GM21515 (cell line): Measurements from ENCODE around the gene ATXN7L1.
"Not testable (repeated sequence)": the region's sequence is repeated elsewhere in the genome, so short reads cannot be mapped to it uniquely, and the experiment has no call there.

Experiments
- ATAC-seq: cut with Tn5 transposase; IDR thresholded peaks from one replicate; pipeline ENCODE4 v1.9.1; 2021; ENCODE audit not compliant: unreplicated experiment

Gene ATXN7L1

GRCh38 chr7:105712877-105713276 lies 163.5 kb downstream of the ATXN7L1 start:
- no peak for ATAC-seq

GRCh38 chr7:105711726-105712402 lies 164.5 kb downstream of the ATXN7L1 start:
- no peak for ATAC-seq

GRCh38 chr7:105710720-105711119 lies 165.7 kb downstream of the ATXN7L1 start:
- not testable (repeated sequence) for ATAC-seq

GRCh38 chr7:105708763-105709080 lies 167.7 kb downstream of the ATXN7L1 start:
- ATAC-seq = no peak

- no peak for ATAC-seq
Observed at GRCh38 chr7:105707967-105708762, 168.2 kb downstream of the ATXN7L1 start.

- no peak for ATAC-seq
Observed at GRCh38 chr7:105707381-105707780, 169.0 kb downstream of the ATXN7L1 start.

- no peak for ATAC-seq
Observed at GRCh38 chr7:105705427-105705826, 171.0 kb downstream of the ATXN7L1 start.

GRCh38 chr7:105703207-105703930 lies 173.0 kb downstream of the ATXN7L1 start:
- ATAC-seq = no peak

- ATAC-seq = no peak
Observed at GRCh38 chr7:105699568-105700236, 176.7 kb downstream of the ATXN7L1 start.

- no peak for ATAC-seq
Observed at GRCh38 chr7:105698531-105698930, 177.9 kb downstream of the ATXN7L1 start.

- ATAC-seq = no peak
Observed at GRCh38 chr7:105697753-105698152, 178.6 kb downstream of the ATXN7L1 start.

GRCh38 chr7:105697169-105697568 lies 179.2 kb downstream of the ATXN7L1 start:
- ATAC-seq = not testable (repeated sequence)

GRCh38 chr7:105693576-105693975 lies 182.8 kb downstream of the ATXN7L1 start:
- ATAC-seq = no peak

GRCh38 chr7:105691680-105692564 lies 184.5 kb downstream of the ATXN7L1 start:
- ATAC-seq = peak; percentile 53

- ATAC-seq = peak; percentile 50
Observed at GRCh38 chr7:105691082-105691679, 185.2 kb downstream of the ATXN7L1 start.

GRCh38 chr7:105690325-105690945 lies 186.0 kb downstream of the ATXN7L1 start:
- no peak for ATAC-seq

GRCh38 chr7:105689067-105689819 lies 187.2 kb downstream of the ATXN7L1 start:
- ATAC-seq = no peak

GRCh38 chr7:105688617-105689016 lies 187.8 kb downstream of the ATXN7L1 start:
- ATAC-seq = no peak

GRCh38 chr7:105685161-105685560 lies 191.2 kb downstream of the ATXN7L1 start:
- no peak for ATAC-seq
